HG03571 (cell line): ENCODE data around the gene CDH2.

Experiments
- ATAC-seq: cut with Tn5 transposase; IDR thresholded peaks from one replicate; pipeline ENCODE4 v1.9.1; 2021; ENCODE audit not compliant: unreplicated experiment

Gene CDH2

GRCh38 chr18:28045880-28046279, 131.1 kb downstream of the CDH2 start:
- ATAC-seq, result no peak

- no peak for ATAC-seq
Measured at GRCh38 chr18:28045176-28045810, 131.6 kb downstream of the CDH2 start.

- no peak for ATAC-seq
Measured at GRCh38 chr18:28044036-28044435, 132.9 kb downstream of the CDH2 start.

GRCh38 chr18:28043631-28044030, 133.3 kb downstream of the CDH2 start:
- no peak for ATAC-seq

GRCh38 chr18:28041366-28041765, 135.6 kb downstream of the CDH2 start:
- ATAC-seq, result no peak

GRCh38 chr18:28040716-28041115, 136.2 kb downstream of the CDH2 start:
- no peak for ATAC-seq

- no peak for ATAC-seq
Measured at GRCh38 chr18:28040211-28040610, 136.7 kb downstream of the CDH2 start.

- no peak for ATAC-seq
Measured at GRCh38 chr18:28039691-28040090, 137.2 kb downstream of the CDH2 start.

GRCh38 chr18:28039078-28039477, 137.9 kb downstream of the CDH2 start:
- ATAC-seq, result no peak

- no peak for ATAC-seq
Measured at GRCh38 chr18:28036488-28036887, 140.4 kb downstream of the CDH2 start.

- no peak for ATAC-seq
Measured at GRCh38 chr18:28034567-28034966, 142.4 kb downstream of the CDH2 start.

GRCh38 chr18:28032177-28032576, 144.8 kb downstream of the CDH2 start:
- no peak for ATAC-seq

GRCh38 chr18:28030458-28030857, 146.5 kb downstream of the CDH2 start:
- no peak for ATAC-seq

- no peak for ATAC-seq
Measured at GRCh38 chr18:28027755-28028154, 149.2 kb downstream of the CDH2 start.

GRCh38 chr18:28019425-28020108, 157.4 kb downstream of the CDH2 start:
- no peak for ATAC-seq

- no peak for ATAC-seq
Measured at GRCh38 chr18:28018351-28018750, 158.6 kb downstream of the CDH2 start.

GRCh38 chr18:28015671-28016070, 161.3 kb downstream of the CDH2 start:
- no peak for ATAC-seq

- no peak for ATAC-seq
Measured at GRCh38 chr18:28013066-28013465, 163.9 kb downstream of the CDH2 start.

GRCh38 chr18:28012336-28012735, 164.6 kb downstream of the CDH2 start:
- ATAC-seq, result no peak

- no peak for ATAC-seq
Measured at GRCh38 chr18:28009589-28009988, 167.3 kb downstream of the CDH2 start.

- ATAC-seq, result no peak
Measured at GRCh38 chr18:28007841-28008240, 169.1 kb downstream of the CDH2 start.

- ATAC-seq, result no peak
Measured at GRCh38 chr18:28005164-28005563, 171.8 kb downstream of the CDH2 start.

- no peak for ATAC-seq
Measured at GRCh38 chr18:28004606-28005005, 172.3 kb downstream of the CDH2 start.
